Skeletal muscle satellite cell (primary cell): ENCODE results near the gene TRPM6.

ENCODE experiments used
- H3K27me3 ChIP-seq: 2 replicates; pipeline ENCODE4 v1.7.0; 2013; ENCODE audit warnings: low read length; ENCODE audit not compliant: control insufficient read depth, insufficient read depth
- H3K36me3 ChIP-seq: 2 replicates; pipeline ENCODE4 v1.7.0; 2013; ENCODE audit warnings: mild to moderate bottlenecking, control low read depth, low read length; ENCODE audit not compliant: insufficient read depth
- H3K4me1 ChIP-seq: 2 replicates; pipeline ENCODE4 v1.7.0; 2013; ENCODE audit warnings: low read length; ENCODE audit not compliant: control insufficient read depth, insufficient read depth
- H3K4me2 ChIP-seq: 2 replicates; pipeline ENCODE4 v1.7.0; 2013; ENCODE audit warnings: mild to moderate bottlenecking, low read length
- H3K4me3 ChIP-seq: 2 replicates; pipeline ENCODE4 v1.7.0; 2013; ENCODE audit warnings: low read length
- H3K9ac ChIP-seq: 2 replicates; pipeline ENCODE4 v1.7.0; 2013; ENCODE audit warnings: mild to moderate bottlenecking, low read depth, low read length, moderate library complexity
- H3K9me3 ChIP-seq: replicated peaks from 2 replicates; pipeline ENCODE4 v1.7.0; 2013; ENCODE audit warnings: mild to moderate bottlenecking, control low read depth, low read length

TRPM6 gene

GRCh38 chr9:74803376-74804017 lies 84.2 kb downstream of the TRPM6 start:
- H3K4me1 ChIP-seq: no peaks in the 10 kb centered on the region
- H3K9me3 ChIP-seq: no peaks in the 10 kb centered on the region
- no peaks in the 10 kb centered on the region for H3K27me3 ChIP-seq
- no peaks in the 10 kb centered on the region for H3K36me3 ChIP-seq
- no peak overlapping the region for H3K4me2 ChIP-seq
- no peak overlapping the region for H3K4me3 ChIP-seq
- no peak overlapping the region for H3K9ac ChIP-seq

- Histone ChIP-seq H3K9me3 (no peaks in the 10 kb centered on the region), H3K4me1 (no peaks in the 10 kb centered on the region), H3K27me3 (no peaks in the 10 kb centered on the region), H3K36me3 (no peaks in the 10 kb centered on the region), H3K4me2 (no peak overlapping the region), H3K4me3 (no peak overlapping the region), H3K9ac (no peak overlapping the region)
These were observed 87.5 kb downstream of the TRPM6 start for GRCh38 chr9:74800226-74800625.

GRCh38 chr9:74795803-74796202 lies 91.9 kb downstream of the TRPM6 start:
- H3K4me3 ChIP-seq: no peak overlapping the region
- H3K36me3 ChIP-seq: no peaks in the 10 kb centered on the region
- H3K9me3 ChIP-seq: no peaks in the 10 kb centered on the region
- no peak overlapping the region for H3K9ac ChIP-seq
- H3K4me2 ChIP-seq: no peak overlapping the region
- H3K4me1 ChIP-seq: no peaks in the 10 kb centered on the region
- no peaks in the 10 kb centered on the region for H3K27me3 ChIP-seq

GRCh38 chr9:74795081-74795480 lies 92.6 kb downstream of the TRPM6 start:
- Histone ChIP-seq H3K4me1 (no peaks in the 10 kb centered on the region), H3K9ac (no peak overlapping the region), H3K9me3 (no peaks in the 10 kb centered on the region), H3K36me3 (no peaks in the 10 kb centered on the region), H3K4me2 (no peak overlapping the region), H3K27me3 (no peaks in the 10 kb centered on the region), H3K4me3 (no peak overlapping the region)

GRCh38 chr9:74784506-74784905 lies 103.2 kb downstream of the TRPM6 start:
- no peaks in the 10 kb centered on the region for H3K36me3 ChIP-seq
- H3K9me3 ChIP-seq: no peaks in the 10 kb centered on the region
- no peak overlapping the region for H3K4me3 ChIP-seq
- no peaks in the 10 kb centered on the region for H3K27me3 ChIP-seq
- H3K4me1 ChIP-seq: no peaks in the 10 kb centered on the region
- H3K9ac ChIP-seq: no peak overlapping the region
- no peak overlapping the region for H3K4me2 ChIP-seq

- Histone ChIP-seq H3K4me3 (no peak overlapping the region), H3K9me3 (no peaks in the 10 kb centered on the region), H3K36me3 (no peaks in the 10 kb centered on the region), H3K4me1 (no peaks in the 10 kb centered on the region), H3K9ac (no peak overlapping the region), H3K4me2 (no peak overlapping the region), H3K27me3 (no peaks in the 10 kb centered on the region)
These were observed 104.3 kb downstream of the TRPM6 start for GRCh38 chr9:74783408-74783807.

GRCh38 chr9:74777136-74777879 lies 110.4 kb downstream of the TRPM6 start:
- H3K9ac ChIP-seq: no peak overlapping the region
- H3K4me3 ChIP-seq: no peak overlapping the region
- no peaks in the 10 kb centered on the region for H3K27me3 ChIP-seq
- no peak overlapping the region for H3K4me2 ChIP-seq
- no peaks in the 10 kb centered on the region for H3K9me3 ChIP-seq
- no peaks in the 10 kb centered on the region for H3K36me3 ChIP-seq
- no peaks in the 10 kb centered on the region for H3K4me1 ChIP-seq

- Histone ChIP-seq H3K27me3 (no peaks in the 10 kb centered on the region), H3K4me1 (no peaks in the 10 kb centered on the region), H3K36me3 (no peaks in the 10 kb centered on the region), H3K4me2 (no peak overlapping the region), H3K4me3 (no peak overlapping the region), H3K9ac (no peak overlapping the region), H3K9me3 (no peaks in the 10 kb centered on the region)
These were observed 112.3 kb downstream of the TRPM6 start for GRCh38 chr9:74775396-74775795.

GRCh38 chr9:74773886-74774479 lies 113.7 kb downstream of the TRPM6 start:
- H3K36me3 ChIP-seq: no peaks in the 10 kb centered on the region
- H3K4me3 ChIP-seq: no peak overlapping the region
- H3K9me3 ChIP-seq: no peaks in the 10 kb centered on the region
- no peaks in the 10 kb centered on the region for H3K27me3 ChIP-seq
- no peak overlapping the region for H3K4me2 ChIP-seq
- no peak overlapping the region for H3K9ac ChIP-seq
- no peaks in the 10 kb centered on the region for H3K4me1 ChIP-seq

GRCh38 chr9:74772121-74772520 lies 115.6 kb downstream of the TRPM6 start:
- no peak overlapping the region for H3K4me2 ChIP-seq
- no peaks in the 10 kb centered on the region for H3K27me3 ChIP-seq
- H3K36me3 ChIP-seq: no peaks in the 10 kb centered on the region
- H3K9me3 ChIP-seq: no peaks in the 10 kb centered on the region
- H3K4me3 ChIP-seq: no peak overlapping the region
- no peaks in the 10 kb centered on the region for H3K4me1 ChIP-seq
- H3K9ac ChIP-seq: no peak overlapping the region

GRCh38 chr9:74771672-74772071 lies 116.0 kb downstream of the TRPM6 start:
- Histone ChIP-seq H3K36me3 (no peaks in the 10 kb centered on the region), H3K4me2 (no peak overlapping the region), H3K27me3 (no peaks in the 10 kb centered on the region), H3K9me3 (no peaks in the 10 kb centered on the region), H3K4me3 (no peak overlapping the region), H3K9ac (no peak overlapping the region), H3K4me1 (no peaks in the 10 kb centered on the region)

GRCh38 chr9:74771262-74771585 lies 116.5 kb downstream of the TRPM6 start:
- Histone ChIP-seq H3K36me3 (no peaks in the 10 kb centered on the region), H3K4me3 (no peak overlapping the region)

More at GRCh38 chr9:74771262-74771585, 116.5 kb downstream of the TRPM6 start:
- H3K27me3 ChIP-seq: no peaks in the 10 kb centered on the region
- H3K4me2 ChIP-seq: no peak overlapping the region
- no peak overlapping the region for H3K9ac ChIP-seq
- H3K9me3 ChIP-seq: no peaks in the 10 kb centered on the region
- no peaks in the 10 kb centered on the region for H3K4me1 ChIP-seq
